T-helper 2 cell treated with Interferon-gamma antibody and Interleukin-4, amounts not matched to agents 5 μg/mL and 100 μg/mL, for 36 hours (primary cell): ENCODE data around the gene HEXA.

ENCODE experiments used
- DNase-seq: peaks from one replicate; pipeline ENCODE4 v3.0.0; 2021; ENCODE audit warnings: low spot score
- H3K27ac Mint-ChIP-seq: one replicate; pipeline ENCODE4 v1.8.0; 2021; ENCODE audit warnings: mild to moderate bottlenecking, mixed read lengths
- H3K27me3 Mint-ChIP-seq: one replicate; pipeline ENCODE4 v1.8.0; 2021; ENCODE audit warnings: low read depth, mixed read lengths
- H3K36me3 Mint-ChIP-seq: one replicate; pipeline ENCODE4 v1.8.0; 2021; ENCODE audit warnings: low read depth, mixed read lengths
- H3K4me1 Mint-ChIP-seq: one replicate; pipeline ENCODE4 v1.8.0; 2021; ENCODE audit warnings: low read depth, mixed read lengths
- H3K4me3 Mint-ChIP-seq: one replicate; pipeline ENCODE4 v1.8.0; 2022; ENCODE audit warnings: mild to moderate bottlenecking, moderate library complexity, mixed read lengths
- H3K9me3 Mint-ChIP-seq: one replicate; pipeline ENCODE4 v1.8.0; 2021; ENCODE audit warnings: mixed read lengths

The HEXA gene

GRCh38 chr15:72302955-72303354 is 72.9 kb downstream of the HEXA start:
- no peak overlapping the region for H3K4me3 Mint-ChIP-seq

More at GRCh38 chr15:72302955-72303354, 72.9 kb downstream of the HEXA start:
- H3K4me1 Mint-ChIP-seq: no peaks in the 10 kb centered on the region
- H3K27me3 Mint-ChIP-seq: no peaks in the 10 kb centered on the region
- DNase-seq: no peak
- no peaks in the 10 kb centered on the region for H3K9me3 Mint-ChIP-seq
- no peak overlapping the region for H3K27ac Mint-ChIP-seq
- no peaks in the 10 kb centered on the region for H3K36me3 Mint-ChIP-seq
